ENCODE results near the gene SEZ6. TPM values are rescaled to one million over a fixed set of nuclear protein-coding genes. Genes with fewer than 3 reads are reported as not detected.

SEZ6 gene
- total RNA-seq, 1 experiment from 2014 or later = not detected

- intact Hi-C loops (cut with micrococcal nuclease; ENCODE audit: unreplicated experiment) = no loop called here
- no peak for TF ChIP-seq CTCF (IDR thresholded peaks at IDR 0.05; ENCODE audit: unreplicated experiment)
- H3K27me3 Mint-ChIP-seq (ENCODE audit: unreplicated experiment) = peaks cover 58% of the 10 kb centered on the region
Observed at GRCh38 chr17:28989028-28989427, 16.8 kb downstream of the SEZ6 start.

GRCh38 chr17:28988475-28988874, 17.4 kb downstream of the SEZ6 start:
- H3K36me3 Mint-ChIP-seq (ENCODE audit: insufficient read depth, unreplicated experiment) = no peaks in the 10 kb centered on the region
- H3K27me3 Mint-ChIP-seq (ENCODE audit: unreplicated experiment) = peaks cover 62% of the 10 kb centered on the region
- no peaks in the 10 kb centered on the region for H3K4me1 Mint-ChIP-seq (ENCODE audit: low read depth, unreplicated experiment)
- H3K9me3 Mint-ChIP-seq (ENCODE audit: low read depth, unreplicated experiment) = no peaks in the 10 kb centered on the region
- no peak for TF ChIP-seq CTCF (IDR thresholded peaks at IDR 0.05; ENCODE audit: unreplicated experiment)
- BruUV-seq (replicated peaks) = no TSS peak
- CTCF ChIA-PET = interaction anchor here (0.5 kb wide), 1 partner anchor 9 kb away, joined by 3 read pairs; no protein-coding TSS in a partner anchor
- H3K27ac Mint-ChIP-seq (ENCODE audit: unreplicated experiment) = no peak overlapping the region
- no peak for DNase-seq
- H3K4me3 Mint-ChIP-seq (ENCODE audit: low read depth, unreplicated experiment) = no peak overlapping the region
- intact Hi-C loops (cut with micrococcal nuclease; ENCODE audit: unreplicated experiment) = no loop called here

More at GRCh38 chr17:28989028-28989427, 16.8 kb downstream of the SEZ6 start:
- no peaks in the 10 kb centered on the region for H3K9me3 Mint-ChIP-seq (ENCODE audit: low read depth, unreplicated experiment)
- H3K4me3 Mint-ChIP-seq (ENCODE audit: low read depth, unreplicated experiment) = no peak overlapping the region
- no peaks in the 10 kb centered on the region for H3K36me3 Mint-ChIP-seq (ENCODE audit: insufficient read depth, unreplicated experiment)
- H3K27ac Mint-ChIP-seq (ENCODE audit: unreplicated experiment) = no peak overlapping the region
- DNase-seq = no peak
- H3K4me1 Mint-ChIP-seq (ENCODE audit: low read depth, unreplicated experiment) = no peaks in the 10 kb centered on the region
- CTCF ChIA-PET = interaction anchor here (0.5 kb wide), 1 partner anchor 9 kb away, joined by 3 read pairs; no protein-coding TSS in a partner anchor
- no TSS peak for BruUV-seq (replicated peaks)

- intact Hi-C loops (cut with micrococcal nuclease; ENCODE audit: unreplicated experiment) = no loop called here
- no peak overlapping the region for H3K27ac Mint-ChIP-seq (ENCODE audit: unreplicated experiment)
- no TSS peak for BruUV-seq (replicated peaks)
- no peak overlapping the region for H3K4me3 Mint-ChIP-seq (ENCODE audit: low read depth, unreplicated experiment)
- H3K27me3 Mint-ChIP-seq (ENCODE audit: unreplicated experiment) = peaks cover 56% of the 10 kb centered on the region
- no peaks in the 10 kb centered on the region for H3K4me1 Mint-ChIP-seq (ENCODE audit: low read depth, unreplicated experiment)
- no peaks in the 10 kb centered on the region for H3K36me3 Mint-ChIP-seq (ENCODE audit: insufficient read depth, unreplicated experiment)
- CTCF ChIA-PET = interaction anchor here (0.6 to 1.6 kb wide), 3 partner anchors 9 to 152 kb away, joined by 3 to 7 read pairs (median 3); no protein-coding TSS in a partner anchor
- no peaks in the 10 kb centered on the region for H3K9me3 Mint-ChIP-seq (ENCODE audit: low read depth, unreplicated experiment)
- no peak for TF ChIP-seq CTCF (IDR thresholded peaks at IDR 0.05; ENCODE audit: unreplicated experiment)
- no peak for DNase-seq
Observed at GRCh38 chr17:28986714-28987655, 18.8 kb downstream of the SEZ6 start.

- no peaks in the 10 kb centered on the region for H3K9me3 Mint-ChIP-seq (ENCODE audit: low read depth, unreplicated experiment)
- H3K4me1 Mint-ChIP-seq (ENCODE audit: low read depth, unreplicated experiment) = no peaks in the 10 kb centered on the region
- CTCF ChIA-PET = interaction anchor here (1.6 kb wide), 1 partner anchor 10 kb away, joined by 3 read pairs; no protein-coding TSS in a partner anchor
- TF ChIP-seq CTCF (IDR thresholded peaks at IDR 0.05; ENCODE audit: unreplicated experiment) = no peak
- no peak overlapping the region for H3K4me3 Mint-ChIP-seq (ENCODE audit: low read depth, unreplicated experiment)
- H3K27me3 Mint-ChIP-seq (ENCODE audit: unreplicated experiment) = peaks cover 53% of the 10 kb centered on the region
- H3K36me3 Mint-ChIP-seq (ENCODE audit: insufficient read depth, unreplicated experiment) = no peaks in the 10 kb centered on the region
- no TSS peak for BruUV-seq (replicated peaks)
- intact Hi-C loops (cut with micrococcal nuclease; ENCODE audit: unreplicated experiment) = no loop called here
- no peak for DNase-seq
- no peak overlapping the region for H3K27ac Mint-ChIP-seq (ENCODE audit: unreplicated experiment)
Observed at GRCh38 chr17:28985950-28986713, 19.7 kb downstream of the SEZ6 start.
